HG03135 (cell line): Measurements from ENCODE around the gene CACNA1I.

Source experiments
- ATAC-seq: cut with Tn5 transposase; IDR thresholded peaks from one replicate; pipeline ENCODE4 v1.9.1; 2021; ENCODE audit warnings: mild to moderate bottlenecking, moderate library complexity; ENCODE audit not compliant: unreplicated experiment

The CACNA1I gene

DNA sequence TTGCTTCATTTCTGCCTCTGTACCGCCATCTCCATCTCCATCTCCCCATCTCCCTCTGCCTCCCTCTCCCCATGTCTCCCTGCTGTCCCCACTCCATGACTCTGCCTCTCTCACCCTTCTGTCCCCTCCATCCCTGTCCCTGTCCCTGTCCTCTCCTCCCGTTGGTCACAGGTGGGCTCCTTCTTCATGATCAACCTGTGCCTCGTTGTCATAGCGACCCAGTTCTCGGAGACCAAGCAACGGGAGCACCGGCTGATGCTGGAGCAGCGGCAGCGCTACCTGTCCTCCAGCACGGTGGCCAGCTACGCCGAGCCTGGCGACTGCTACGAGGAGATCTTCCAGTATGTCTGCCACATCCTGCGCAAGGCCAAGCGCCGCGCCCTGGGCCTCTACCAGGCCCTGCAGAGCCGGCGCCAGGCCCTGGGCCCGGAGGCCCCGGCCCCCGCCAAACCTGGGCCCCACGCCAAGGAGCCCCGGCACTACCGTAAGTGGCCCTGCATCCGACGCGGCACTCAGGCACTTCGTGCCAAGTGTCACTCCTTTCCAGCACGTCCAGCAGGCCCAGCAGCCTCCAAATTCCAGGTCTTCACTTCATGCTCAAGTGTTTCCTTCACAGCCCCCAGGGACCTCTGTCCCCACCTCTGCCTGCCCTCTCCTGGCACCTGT lies 76.0 kb downstream of the CACNA1I start:
- no peak for ATAC-seq

DNA sequence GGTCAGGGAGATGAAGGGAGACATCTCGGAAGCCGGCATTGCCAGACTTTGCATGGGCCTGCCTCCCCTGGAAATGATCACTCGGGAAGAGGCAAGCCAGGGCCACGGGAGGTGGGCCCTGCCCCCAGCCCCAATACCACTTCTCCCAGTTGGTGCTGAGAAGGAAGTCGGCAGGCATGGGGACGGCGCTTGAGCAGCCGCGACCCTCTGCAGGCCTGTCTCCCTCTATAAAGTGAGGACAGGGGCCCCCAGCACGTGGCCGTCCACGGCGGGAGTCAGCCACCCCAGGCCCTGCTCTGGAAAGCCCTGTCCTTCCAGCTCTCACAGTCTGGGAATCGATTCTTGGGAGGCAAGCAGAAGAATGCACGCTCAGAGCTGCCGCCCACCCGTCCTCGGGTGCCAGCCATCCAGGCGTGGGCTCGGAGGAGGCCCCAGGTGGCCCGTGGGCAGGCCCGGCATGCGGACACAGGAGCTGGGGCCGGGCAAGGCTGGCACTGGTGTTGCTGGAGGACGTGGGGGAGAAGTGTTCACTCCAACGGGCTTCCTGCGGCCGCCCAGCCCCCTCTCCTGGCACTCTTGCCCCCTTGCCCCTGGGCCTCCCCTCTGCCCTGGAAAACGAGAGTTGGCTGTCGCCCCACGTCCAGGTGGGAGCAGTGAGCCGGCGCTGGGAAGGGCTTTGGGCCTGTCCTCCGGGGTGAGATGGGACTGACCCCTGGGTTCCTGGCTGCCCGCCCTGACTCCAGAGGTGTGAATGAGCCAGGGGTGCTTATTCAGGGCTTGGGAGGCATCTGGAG lies 77.5 kb downstream of the CACNA1I start:
- ATAC-seq = no peak

DNA sequence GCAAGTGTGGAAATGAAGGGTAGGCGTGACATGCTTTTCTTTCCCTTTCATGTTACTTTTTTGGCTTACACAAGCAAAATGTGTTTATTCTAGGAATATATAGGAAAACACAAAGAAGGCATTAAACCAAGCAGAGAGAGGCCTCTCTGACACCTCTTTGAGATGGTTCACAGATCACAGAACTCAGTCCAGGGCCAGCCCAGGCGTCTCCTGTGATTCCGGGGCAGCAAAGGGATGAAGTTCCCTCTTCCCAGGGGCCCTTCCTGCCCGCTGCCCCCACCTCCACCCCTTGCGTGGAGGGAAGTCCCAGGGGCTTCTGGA lies 78.0 kb downstream of the CACNA1I start:
- ATAC-seq = no peak

DNA sequence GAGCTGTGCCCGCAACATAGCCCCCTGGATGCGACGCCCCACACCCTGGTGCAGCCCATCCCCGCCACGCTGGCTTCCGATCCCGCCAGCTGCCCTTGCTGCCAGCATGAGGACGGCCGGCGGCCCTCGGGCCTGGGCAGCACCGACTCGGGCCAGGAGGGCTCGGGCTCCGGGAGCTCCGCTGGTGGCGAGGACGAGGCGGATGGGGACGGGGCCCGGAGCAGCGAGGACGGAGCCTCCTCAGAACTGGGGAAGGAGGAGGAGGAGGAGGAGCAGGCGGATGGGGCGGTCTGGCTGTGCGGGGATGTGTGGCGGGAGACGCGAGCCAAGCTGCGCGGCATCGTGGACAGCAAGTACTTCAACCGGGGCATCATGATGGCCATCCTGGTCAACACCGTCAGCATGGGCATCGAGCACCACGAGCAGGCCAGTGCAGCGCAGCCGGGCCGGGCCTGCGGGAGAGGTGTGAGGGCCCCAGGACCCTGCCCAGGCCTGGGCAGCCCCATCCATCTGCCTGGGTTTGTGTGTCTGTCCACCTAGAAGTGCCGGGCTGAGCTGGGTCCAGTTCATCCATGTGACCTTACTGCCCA lies 79.0 kb downstream of the CACNA1I start:
- no peak for ATAC-seq

DNA sequence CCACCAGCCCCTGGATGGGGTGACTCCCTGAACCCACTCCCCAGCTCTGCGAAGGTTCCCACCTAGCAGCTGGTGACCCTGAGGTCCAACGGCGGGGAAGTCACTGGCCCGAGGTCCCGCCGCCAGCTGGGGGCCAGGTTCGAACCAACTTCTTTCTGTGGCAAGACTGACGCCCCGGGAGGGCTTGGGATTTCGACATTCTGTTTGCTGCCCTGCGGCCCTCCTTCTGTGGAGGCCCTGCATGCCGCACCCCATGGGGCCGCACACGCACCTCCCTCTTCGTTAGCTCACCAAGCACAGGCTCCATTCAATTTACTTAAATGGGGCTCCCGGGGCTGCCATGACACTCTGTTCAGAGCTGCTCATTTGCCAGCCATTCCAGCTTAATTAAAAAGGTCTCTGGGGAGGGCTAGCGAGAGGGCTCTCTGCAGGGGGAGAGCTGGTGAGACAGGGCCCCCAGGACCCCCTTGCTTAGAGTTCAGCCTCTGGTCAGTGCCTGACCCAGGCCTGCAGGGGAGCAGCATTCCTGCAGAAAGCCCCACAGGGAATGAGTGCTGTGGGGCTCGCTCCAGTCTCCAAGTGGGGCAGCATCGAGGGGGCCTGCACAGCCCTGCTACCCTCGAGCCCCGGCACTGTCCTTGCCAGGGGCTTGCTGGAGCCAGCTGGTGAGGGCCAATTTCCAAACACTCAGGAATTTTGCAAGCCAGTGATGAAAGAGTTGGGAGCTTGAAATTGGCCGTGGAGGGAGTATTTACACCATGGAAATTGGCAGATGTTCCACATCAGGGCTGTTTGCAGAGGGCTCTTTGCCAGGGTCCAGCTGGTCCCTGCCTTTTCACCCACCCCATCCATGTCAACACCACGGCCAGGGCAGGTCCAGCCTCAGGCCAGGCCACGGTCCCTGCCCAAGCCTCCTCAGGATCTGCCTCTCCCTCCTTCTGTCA lies 80.8 kb downstream of the CACNA1I start:
- no peak for ATAC-seq

DNA sequence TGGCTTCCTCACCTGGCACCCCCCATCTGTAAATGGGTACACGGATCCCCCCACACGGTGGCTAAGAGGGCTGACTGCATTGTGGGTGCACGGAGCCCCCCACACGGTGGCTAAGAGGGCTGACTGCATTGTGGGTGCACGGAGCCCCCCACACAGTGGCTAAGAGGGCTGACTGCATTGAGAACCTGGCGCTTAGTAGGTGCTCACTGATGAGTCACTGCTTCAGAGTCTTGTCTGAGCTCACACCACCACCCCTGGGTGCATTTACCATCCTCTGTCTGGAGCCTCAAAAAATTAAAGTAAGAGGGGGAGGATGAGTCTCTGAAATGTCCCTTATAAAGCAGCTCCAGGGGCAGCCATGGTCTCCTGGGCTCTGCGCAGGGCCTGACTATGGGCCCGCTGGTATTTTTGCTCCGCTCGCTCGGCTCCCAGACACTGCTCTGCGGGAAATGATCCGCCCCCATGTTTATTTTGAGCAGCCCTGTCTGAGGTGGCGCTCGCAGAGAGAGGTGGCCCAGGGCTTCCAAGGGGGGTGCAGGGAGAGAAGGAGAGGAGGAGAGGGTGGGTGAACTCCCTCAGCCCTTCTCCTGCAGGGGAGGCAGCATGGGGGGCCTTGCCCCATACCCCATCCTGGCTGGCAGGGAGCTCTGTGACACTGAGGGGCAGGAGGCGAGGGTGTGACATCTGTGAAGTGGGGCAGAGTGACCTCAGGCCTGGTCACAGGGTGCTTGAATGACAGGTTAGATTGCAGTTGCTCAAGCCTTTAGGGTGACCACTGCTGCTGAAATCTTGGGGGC lies 82.6 kb downstream of the CACNA1I start:
- ATAC-seq = no peak

DNA sequence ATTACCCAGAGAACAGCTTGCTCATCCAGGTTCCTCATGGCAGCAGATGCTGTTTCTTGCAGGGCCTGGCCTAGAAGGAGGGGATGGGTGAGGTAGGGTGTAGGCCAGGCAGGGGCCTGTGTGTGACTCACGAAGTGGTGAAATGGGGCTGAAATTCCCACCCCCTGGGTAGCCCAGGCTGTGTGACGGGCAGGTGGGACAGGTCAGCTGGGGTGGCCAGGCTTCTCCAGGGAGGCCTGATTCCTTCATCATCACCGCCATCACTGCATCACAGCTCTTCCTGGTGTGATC lies 83.2 kb downstream of the CACNA1I start:
- no peak for ATAC-seq

DNA sequence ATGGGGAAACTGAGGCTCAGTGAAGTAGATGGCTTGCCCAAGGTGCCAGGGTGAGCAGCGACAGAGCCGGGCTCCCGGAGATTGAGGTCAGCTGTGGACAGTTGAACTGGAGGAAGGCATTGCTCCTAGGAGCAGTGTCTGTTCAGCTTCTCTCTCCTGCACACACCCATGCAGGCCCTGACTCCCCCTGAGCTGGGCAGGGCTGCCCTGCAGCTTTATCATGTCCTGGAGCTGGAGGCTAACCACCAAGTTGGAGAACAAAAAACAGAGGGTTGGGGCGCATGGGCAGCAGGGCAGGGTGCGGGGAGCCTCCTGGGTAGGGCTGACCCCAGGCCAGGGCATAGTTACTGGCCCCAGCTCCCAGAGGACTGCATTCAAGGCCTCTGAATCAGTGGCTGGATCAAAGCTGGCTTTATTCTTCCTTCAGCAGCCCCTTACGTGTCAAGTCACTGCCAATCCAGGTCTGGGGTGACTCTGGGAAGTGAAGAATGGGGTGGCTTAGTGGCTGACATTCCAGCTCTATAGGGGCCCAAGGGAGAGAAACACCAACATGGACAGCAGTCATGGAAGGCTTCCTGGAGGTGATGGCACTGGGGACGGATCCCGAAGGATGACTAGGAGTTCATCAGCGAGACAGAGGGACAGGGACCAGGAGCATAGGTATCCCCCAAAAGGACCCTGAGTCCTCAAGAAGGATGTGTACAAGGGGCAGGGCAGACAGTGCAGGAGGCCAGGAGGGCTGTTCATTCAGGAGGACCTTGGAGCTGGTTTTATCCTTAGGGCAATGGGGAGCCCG lies 83.8 kb downstream of the CACNA1I start:
- ATAC-seq = no peak

DNA sequence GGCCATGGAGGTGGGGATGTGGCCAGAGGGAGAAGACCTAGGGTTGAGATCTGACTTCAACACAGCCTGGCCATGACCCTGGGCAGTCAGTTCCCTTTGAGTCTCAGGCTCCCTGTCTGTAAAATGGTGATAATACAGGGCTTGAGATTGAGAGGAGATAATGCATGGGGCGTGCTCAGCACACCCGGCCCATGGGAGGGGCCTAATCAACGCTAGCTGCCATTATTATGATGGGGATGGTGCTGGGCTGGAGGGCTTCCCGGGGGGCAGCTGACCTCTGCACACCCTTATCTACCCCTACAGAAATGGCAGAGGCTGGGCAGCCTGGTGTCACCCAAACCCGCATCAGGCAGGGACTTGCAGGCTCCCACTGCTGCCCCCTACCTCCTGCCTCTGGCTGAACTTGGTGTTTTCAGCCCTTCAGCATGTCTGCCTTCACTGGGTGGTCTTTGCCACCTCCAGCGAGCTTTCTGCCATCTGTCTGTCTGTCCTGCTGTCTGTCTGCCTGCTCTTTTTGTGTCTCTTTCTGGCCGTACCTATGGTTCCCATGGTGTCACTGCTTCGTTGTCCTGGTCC lies 84.5 kb downstream of the CACNA1I start:
- ATAC-seq = no peak

DNA sequence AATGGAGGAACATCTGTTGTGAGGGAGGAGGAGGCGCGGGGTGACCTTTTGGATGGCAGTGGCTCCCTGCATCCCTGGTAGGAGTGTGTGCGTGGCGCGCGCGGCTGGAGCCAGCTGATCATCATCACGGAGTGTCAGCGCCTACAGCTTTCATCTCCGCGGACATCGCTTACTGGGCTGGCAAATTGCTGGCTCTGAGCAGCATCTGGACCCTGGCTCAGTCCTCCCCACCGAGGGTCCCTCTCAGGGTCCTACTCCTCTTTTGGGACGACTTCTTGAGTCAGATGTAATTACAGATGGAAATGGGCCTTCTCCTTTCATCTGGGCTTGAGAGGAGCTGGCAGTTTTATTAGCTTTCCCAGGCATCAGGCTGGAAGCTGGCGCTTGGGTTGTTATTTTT lies 85.3 kb downstream of the CACNA1I start:
- no peak for ATAC-seq

DNA sequence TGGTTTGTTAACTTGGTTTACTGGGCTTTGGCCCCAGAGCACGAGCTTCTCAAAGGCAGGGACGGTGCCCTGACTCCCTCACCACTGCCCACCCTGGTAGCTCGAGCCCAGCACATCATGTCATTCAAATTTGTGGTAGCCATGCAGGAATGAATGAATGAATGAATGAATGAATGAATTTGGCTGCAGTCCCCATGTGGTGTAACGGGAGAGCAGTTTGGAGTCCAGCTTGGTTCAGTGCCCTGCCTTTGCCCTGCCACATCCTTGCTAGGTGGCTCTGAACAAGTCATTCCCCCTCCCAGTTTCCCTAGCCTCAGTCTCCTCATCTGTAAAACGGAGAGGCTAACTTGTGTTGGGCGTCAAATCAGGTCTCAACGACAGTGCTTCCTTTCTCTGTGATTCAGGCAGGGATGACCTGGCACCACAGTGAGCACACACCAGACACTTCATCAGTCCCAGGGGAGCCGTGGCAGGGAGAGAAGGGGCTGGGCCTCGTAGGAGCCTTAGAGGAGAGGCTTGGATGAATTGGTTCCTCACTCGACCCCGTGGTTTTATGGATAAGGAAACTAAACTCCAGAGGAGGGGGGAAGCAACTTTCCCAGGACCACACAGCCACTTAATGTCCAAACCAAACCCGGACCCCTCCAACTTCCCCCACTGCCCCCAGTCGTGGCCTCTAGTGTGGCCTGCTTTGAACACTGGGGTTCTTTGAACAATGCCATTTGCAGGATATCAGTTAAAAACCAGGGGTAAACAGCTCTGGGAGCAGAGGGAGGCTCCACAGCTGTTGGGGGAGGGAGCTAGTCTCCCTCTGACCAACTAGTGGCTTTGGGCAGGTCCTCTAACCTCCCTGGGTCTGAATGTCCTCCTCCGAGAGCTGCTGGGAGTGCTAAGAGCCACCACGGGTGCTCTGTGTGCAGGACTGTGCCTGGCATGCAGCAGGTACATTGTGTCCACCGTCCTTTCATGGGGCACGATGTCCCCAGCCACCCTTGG lies 86.2 kb downstream of the CACNA1I start:
- no peak for ATAC-seq

DNA sequence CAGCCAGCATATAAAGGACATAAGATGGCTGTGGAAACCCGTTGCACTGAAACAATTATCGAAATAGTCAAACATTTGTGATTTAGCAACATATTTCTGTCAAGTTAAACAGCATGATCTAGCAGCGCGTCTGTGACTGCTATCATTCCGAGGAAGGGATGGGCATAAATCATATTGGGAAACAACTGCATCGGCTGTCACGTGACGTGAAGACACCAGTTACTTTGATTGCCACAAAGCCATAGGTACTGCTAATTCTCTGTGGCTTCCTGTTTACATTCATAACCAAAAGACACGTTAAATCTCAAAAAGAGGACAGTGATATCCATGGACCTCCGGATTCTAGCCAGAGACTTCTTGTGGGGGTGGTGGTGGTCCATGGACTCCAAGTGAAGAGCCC lies 87.8 kb downstream of the CACNA1I start:
- no peak for ATAC-seq

DNA sequence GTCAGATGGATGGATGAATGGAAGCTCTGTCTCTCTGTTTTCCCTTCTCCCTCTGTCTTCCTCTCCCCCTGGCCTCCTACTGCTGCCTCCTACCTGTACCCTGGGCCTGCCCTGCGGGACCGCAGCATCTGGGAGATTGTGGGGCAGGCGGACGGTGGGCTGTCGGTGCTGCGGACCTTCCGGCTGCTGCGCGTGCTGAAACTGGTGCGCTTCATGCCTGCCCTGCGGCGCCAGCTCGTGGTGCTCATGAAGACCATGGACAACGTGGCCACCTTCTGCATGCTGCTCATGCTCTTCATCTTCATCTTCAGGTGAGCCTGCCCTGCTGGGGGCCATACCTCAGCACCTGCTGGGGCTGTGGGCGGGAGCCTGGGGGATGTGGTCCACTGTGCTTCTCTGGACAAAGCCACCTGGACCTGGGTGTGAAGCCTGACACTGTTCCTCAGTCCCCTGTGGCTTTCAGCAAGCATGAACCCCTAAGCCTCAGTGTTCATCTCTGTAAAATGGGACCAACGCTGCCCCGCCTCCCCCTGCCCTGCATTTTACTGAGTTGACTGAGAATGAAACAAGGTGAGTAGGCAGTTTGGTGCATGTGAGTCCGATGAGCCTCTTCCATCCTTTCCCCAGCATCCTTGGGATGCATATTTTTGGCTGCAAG lies 88.4 kb downstream of the CACNA1I start:
- no peak for ATAC-seq

DNA sequence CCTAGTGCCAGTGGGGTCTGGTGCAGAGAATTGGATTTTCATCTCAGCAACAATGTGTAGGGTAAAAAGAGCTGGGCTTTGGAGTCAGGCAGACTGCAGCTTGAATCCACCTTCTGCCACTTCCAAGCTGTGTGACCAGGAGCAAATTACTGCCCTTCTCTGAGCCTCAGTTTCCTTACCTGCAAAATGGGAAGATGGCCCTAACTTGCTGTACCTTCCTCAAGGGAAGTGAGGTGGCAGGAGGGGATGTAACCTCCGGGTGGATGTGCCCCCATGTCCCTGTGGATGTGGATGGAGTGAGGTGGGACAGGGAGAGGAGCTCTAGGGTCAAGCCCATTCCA lies 90.9 kb downstream of the CACNA1I start:
- ATAC-seq = no peak

DNA sequence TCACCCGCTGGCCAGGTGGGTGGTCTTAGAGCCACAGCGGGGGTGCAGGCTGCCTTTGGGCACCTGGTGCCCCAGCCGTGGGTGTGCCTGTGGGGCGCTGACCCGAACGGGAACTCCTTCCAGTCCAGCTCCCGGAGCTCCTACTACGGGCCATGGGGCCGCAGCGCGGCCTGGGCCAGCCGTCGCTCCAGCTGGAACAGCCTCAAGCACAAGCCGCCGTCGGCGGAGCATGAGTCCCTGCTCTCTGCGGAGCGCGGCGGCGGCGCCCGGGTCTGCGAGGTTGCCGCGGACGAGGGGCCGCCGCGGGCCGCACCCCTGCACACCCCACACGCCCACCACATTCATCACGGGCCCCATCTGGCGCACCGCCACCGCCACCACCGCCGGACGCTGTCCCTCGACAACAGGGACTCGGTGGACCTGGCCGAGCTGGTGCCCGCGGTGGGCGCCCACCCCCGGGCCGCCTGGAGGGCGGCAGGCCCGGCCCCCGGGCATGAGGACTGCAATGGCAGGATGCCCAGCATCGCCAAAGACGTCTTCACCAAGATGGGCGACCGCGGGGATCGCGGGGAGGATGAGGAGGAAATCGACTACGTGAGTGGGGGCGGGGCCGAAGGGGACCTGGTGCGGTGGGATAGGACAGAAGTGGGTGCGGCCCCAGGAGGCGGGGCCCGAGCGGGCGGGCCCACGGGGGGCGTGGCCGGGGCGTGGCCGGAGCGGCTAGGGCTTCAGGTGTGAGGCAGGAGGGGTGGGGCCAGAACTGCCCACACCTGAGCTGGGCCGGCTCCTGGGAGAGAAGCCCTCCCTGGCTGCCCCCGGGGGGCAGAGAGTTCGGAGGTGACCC lies 91.5 kb downstream of the CACNA1I start:
- ATAC-seq = no peak

DNA sequence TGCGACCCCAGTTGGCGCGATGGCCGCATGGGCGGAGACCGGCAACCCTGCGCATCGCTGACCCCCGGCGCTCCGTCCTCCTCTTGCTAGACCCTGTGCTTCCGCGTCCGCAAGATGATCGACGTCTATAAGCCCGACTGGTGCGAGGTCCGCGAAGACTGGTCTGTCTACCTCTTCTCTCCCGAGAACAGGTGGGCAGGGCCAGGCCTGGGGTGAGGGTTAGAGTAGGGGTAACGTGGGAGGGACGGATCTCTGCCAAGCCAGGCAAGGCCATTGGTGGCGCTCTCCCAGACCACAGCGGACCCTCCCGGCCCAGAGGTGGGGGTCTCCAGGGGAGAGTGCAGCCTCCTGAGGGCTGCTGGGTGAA lies 92.1 kb downstream of the CACNA1I start:
- no peak for ATAC-seq

DNA sequence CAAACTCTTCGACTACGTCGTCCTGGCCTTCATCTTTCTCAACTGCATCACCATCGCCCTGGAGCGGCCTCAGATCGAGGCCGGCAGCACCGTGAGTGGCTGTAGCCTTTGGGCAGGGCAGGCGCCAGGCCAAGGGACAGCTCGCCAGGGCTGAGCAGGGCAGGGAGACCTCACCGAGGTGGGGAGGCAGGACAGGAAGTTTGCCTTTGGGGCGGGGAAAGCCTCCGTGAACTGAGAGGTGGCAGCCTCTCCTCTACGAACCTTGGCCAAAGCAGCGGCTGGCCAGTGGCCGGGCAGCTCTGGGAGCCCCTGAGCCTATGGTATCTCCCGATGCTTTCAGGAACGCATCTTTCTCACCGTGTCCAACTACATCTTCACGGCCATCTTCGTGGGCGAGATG lies 93.2 kb downstream of the CACNA1I start:
- no peak for ATAC-seq
